ENCODE data around the gene METTL26.

The METTL26 gene

DNA sequence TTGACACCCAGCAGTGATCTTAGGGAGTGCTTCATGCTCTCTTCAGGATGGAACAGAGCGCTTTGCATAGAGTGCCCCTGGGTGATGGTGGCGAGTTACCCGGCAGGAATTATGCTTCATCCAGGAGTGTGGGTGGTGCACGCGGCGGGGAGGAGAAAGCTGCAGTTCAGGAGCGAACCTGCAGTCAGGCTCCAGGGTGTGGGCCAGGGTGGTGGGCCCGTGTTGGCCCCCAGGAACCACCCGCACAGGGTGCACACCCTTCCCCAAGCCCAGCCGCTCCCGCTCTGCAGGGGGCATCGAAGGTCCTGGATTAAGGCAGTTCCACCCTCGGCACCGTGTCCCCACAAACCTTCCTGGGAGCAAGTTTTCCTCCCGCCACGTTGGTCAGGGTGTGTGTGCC, 42.3 kb downstream of the METTL26 start:
- DNase-seq: no peak

DNA sequence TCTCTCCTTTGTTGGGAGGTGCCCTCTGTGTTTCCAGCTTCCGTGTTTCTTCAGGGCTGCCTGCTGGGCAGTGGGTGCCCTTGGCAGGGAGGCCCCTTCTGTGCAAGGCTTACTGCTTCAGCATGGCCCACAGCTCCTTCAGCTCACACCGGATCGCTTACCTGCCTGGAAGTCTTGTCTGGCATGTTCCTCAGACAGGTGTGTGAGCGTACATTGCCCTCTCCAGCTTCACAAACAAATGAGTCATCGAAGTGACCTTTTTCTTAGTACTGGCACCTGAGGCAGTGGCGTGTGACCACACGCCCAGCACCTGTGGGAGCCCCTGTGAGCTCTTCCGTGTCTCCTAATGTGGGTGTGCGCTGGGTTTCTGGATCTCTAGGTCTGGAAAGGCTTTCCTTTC, 42.7 kb downstream of the METTL26 start:
- DNase-seq: no peak

DNA sequence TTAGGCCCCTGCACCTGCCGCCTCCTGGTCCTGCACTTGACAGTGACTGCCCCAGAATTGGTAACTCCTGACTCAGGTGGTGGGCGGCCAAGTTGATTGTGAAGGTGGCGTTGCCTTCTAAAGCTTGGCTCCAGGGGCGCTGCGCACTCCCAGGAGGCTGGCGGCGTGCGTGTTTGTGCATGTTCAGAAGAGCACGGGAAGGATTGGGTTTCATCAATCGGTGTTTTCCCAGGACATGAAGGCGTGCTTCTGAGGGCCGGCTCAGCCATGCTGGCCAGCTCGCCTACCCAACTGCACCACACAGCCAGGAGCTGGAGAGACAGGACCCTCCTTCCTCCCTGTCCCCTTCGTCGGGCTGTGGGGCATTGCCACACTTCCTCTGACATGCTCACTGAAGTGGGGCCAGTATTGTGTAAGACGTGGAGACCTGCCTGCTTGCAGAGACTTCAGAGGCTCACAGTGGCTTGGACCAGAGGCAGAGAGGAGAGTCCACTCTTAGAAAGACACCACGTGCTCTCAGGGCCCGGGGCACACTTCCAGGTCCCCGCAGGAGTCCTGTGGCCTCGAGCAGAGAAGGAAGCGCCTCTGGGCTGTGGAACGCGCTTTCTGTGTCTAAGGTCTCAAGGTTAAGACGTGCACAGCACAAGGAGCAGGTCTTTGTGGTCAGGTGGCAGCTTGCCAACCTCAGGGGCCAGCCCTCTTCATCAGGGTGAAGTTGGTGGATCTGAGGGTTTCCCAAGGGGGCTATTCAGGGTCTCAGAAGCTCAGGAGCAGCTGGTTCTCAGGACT, 43.4 kb downstream of the METTL26 start:
- DNase-seq: peak; percentile 87

DNA sequence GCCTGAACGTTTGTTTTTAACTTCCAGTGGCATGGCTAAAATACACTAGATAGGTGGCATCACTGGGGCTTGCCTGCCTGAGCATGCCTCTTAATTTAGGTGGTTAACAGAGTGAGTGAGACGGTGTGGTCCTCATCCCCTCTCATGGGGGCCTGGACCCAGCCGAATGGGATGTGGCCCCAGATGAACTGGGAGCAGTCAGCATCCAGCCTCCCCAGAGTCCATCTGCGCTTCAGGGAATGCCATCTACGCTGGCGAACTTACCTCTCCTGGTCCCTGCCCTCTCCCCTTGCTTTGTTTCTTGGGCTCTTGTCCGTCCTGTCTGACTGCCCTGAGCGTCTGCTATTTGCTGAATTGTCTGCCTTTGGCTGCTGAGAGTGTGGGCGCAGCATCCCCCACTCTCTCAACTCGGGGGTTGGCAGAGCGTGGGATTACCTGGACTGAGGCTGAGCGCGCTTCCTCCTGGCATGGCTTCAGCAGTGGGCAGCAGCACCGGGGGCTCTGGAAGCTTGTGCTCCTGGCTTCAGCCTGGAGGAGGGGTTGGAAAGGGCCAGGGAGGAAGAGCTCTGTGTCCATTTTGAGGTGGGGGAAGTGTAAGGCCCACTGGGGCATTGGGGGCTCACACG, 44.1 kb downstream of the METTL26 start:
- no peak for DNase-seq

DNA sequence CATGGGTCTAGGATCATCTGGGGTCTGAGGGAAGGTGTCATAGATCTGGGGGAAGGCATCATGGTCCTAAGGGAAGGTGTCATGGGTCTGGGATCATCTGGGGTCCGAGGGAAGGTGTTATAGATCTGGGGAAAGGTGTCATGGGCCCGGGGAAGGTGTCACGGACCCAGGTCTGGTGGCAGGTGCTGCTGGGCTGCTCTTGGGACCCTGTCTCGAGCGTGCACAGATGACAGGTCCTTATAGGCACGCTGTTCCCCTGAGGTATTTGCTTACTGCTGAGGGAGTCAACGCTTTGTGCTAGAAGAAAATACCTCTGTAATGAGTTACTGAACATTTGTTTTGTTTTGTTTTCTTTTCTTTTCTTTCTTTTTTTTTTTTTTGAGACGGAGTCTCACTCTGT, 44.9 kb downstream of the METTL26 start:
- no peak for DNase-seq

DNA sequence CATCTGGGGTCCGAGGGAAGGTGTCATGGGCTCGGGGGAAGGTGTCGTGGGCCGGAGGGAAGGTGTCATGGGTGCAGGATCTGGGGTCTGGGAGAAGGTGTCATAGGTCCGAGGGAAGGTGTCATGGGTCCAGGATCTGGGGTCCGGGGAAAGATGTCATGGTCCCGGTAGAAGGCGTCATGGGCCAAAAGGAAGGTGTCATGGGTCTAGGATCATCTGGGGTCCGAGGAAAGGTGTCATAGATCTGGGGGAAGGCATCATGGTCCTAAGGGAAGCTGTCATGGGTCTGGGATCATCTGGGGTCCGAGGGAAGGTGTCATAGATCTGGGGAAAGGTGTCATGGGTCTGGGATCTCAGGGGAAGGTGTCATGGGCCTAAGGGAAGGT, 45.3 kb downstream of the METTL26 start:
- DNase-seq: no peak

DNA sequence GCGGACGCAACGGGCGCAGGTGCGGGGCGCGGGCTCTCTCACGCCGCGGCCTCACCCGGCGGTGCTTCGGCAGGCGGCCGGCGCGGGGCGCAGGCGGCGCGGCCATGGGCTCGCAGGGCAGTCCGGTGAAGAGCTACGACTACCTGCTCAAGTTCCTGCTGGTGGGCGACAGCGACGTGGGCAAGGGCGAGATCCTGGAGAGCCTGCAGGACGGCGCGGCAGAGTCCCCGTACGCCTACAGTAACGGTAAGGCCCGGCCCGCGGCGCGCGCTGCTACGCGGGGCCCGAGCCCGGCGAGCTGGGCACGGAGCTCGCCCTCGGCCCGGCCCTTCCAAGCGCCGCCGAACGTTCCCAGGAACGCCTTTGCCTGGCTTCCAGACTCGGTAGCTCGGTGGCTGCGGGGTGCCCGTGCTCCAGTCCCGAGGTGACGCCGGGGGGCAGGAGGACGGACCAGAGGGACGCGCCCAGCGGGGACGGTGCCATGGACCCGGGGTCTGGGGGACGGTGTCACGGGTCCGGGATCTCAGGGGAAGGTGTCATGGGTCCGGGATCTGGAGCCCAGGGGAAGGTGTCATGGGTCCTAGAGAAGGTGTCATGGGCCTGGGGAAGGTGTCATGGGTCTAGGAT, 45.8 kb downstream of the METTL26 start:
- DNase-seq: no peak

DNA sequence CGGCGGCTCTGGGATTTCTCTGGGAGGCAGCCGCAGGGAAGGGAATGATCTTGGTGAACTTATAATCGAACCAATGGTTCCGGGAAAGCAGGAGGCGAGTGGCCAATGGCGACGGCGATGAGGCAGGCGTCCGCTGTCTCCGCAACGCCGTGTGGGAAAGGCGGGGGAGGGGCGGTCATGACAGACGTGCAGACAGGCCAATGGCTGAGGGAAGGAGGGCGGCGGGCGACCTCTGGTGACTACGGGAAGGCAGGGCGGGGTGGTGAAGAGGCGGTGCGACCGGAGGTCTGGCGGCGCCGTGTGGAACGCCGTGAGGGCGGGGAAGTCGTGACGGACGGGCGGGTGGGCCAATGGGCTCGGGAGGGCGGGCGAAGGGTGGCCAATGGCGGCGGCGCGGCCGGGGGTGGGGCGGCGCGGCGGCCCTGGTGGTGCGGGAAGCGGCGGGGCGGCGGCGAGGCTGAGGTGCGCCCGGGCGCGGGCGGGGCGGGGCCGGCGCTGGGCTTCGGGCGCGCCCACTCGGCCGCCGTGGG, 46.4 kb downstream of the METTL26 start, which contains the start of gene RAB40C:
Gene RAB40C, plus strand, starts transcription at position 409 of the 530 bp plus-strand sequence. CDS start 226 bp downstream, outside the sequence.
- peak; percentile 99 for DNase-seq

DNA sequence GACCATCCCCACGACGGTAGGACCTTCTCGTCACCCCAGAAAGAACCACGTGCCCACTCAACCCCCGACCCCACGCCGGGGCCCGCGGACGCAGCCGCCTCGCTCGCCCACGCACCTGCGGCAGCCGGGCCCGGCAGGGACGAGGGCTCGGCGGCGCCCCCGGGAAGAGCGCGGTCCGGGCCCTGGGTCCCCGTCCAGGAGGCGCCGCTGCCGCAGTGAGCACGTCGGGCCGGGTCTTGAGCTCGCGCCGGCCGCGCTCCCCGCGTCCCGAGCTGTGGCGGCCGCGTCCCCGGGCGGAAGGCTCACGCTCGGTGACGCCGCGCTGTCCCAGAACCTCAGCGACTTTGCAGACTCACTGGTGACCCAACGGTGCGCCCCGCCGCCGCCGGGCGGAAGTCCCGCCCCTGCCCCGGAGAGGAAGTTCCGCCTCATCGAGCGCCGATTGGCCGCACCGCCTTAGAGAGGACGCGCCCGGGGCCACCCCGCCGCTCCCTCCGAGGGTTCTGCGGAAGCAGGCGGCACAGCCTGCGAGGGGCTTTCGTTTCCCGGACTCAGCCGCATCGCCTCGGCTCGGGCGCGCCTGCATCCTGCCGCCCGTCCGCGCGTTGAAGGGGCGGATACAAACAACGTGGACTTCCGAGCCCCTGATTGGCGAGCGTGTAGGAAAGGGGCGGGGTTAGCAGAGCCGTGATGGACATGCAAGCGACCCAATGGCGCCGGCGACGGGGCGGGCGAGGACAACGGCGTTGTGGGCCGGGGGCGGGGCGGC, 47.0 kb downstream of the METTL26 start:
- DNase-seq: peak; percentile 97

DNA sequence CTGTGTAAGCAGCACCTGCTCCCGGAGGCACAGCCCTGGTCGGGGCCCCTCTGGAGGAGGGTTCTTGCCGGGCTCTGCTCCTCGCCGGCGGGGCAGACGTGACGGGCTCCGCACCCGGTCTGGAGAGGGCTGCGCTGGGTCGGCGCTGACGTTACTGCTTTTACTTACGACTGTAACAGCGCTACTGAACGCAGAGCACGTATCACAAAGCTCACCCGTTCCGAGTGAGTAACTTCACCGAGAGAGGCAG, 47.5 kb downstream of the METTL26 start:
- DNase-seq: peak; percentile 79

DNA sequence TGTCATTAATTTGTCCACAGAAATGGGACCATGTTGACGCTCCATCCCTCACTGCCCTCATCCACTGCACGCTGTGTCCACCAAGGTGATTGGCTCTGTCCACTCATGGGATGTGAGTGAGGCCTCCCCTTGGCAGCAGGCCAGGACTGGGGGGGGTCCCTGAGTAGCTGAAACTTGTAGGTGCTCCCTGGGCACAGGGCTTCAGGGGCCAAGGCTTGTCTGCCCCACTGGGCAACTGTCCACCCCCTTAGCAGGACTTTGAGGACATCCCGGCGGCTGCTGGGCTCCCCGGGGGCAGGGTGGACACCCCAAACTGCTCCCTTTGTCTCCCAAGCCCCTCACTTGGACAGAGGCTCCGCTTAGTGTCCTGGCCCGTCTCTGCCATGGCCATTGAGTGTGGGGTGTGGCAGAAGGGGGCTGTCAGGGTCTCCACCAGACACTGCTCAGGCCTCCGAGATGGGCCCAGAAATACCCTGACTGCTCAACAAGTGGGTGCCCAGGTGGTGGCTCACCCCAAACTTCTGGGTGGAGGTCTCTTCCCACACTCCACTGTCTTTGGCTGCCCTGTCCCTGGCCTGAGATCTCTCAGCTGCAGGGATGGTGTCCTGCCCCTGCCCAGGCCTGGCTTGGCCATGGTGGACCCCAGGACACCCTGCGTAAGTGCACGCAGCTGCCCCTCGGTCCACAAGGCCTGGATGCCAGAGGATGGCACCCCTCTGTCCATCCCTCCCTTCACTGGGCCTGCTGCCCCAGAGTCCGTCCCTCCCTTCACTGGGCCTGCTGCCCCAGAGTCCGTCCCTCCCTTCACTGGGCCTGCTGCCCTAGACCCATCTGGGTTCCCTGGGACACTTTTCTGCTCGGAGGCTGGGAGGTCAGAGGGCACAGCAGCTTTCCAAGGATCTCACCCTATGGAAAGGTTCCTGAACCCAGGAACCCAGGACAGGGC, 49.2 kb downstream of the METTL26 start:
- peak; percentile 32 for DNase-seq

DNA sequence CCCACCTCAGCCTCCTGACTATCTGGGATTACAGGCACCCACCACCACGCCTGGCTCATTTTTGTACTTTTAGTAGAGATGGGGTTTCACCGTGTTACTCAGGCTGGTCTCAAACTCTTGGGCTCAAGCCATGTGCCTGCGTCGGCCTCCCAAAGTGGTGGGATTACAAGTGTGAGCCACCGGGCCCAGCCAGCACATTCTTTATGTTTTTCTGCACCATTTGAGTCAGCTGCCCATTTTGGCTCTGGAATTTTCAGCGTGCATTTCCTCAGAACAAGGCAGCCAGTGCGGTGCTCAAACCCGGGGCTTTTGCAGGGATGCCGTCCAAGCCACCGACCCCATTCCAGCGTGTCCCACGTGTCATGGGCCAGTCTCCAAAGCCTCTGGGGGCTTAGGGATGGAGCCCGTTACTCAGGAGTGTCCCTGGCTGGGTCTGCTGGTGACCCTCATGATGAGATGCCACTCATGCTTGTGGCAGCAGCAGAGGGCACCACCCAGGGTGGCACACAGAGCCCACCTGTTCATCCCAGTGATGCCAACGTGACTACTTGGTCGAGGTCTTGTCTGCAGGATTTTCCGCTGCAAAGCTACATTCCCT, 50.0 kb downstream of the METTL26 start:
- DNase-seq: no peak

DNA sequence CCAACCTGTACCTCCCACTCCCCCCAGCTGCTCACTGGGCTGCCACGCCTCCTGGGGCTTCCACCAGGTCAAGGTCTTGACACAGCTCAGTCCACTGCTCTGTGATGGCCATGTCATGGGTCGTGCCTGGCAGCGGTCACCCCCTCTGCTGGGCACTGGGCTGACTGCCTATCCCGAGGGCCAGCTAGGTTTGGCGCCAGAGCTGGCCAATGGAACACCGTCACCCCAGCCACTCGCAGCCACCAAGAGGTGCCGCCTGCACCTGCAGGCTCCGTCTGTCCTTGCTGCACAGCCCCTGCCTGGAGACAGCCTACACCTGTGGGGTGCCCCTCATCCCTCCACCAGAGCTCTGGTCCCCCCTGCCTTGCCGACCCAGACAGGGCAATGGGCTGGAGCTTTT, 50.8 kb downstream of the METTL26 start:
- peak; percentile 42 for DNase-seq

All from hematopoietic multipotent progenitor cell treated with erythropoietin and hydrocortisone succinate and interleukin-3 and kit ligand, for 4 days (in vitro differentiated cells).